Measurements from ENCODE around the gene ZNF106.

ZNF106 gene

GRCh38 chr15:42490671-42491538 is at the start of gene ZNF106:
Gene ZNF106 (minus strand): TSS chr15:42491141. CDS start chr15:42472289, 18,852 bp downstream.
- DNase-seq (ENCODE audit: low read depth in 2 of 2), result peak; percentile 73 to 80

DNA sequence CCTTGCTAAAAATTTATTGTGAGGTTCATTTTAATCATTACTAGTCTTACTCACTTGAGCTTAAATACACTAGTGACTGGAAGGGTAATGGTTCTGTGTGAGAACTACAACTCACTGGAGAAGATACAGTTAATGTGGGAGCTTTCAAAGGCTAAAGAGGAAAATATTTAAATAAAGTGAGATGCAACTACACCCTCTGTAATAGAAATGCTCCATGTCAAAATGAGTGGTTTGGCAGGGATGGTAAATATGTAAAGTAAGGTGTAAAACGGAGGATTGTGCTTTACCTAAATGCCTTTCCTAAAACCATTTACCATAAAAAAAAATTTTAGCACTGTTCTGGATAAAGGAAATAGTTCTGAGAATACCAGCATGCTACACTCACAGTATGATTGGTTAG is 42.3 kb upstream of the ZNF106 start:
- DNase-seq (ENCODE audit: low read depth in 2 of 2), result no peak

GRCh38 chr15:42528970-42529369 is 38.0 kb upstream of the ZNF106 start:
- no peak for DNase-seq (ENCODE audit: low read depth in 2 of 2)

DNA sequence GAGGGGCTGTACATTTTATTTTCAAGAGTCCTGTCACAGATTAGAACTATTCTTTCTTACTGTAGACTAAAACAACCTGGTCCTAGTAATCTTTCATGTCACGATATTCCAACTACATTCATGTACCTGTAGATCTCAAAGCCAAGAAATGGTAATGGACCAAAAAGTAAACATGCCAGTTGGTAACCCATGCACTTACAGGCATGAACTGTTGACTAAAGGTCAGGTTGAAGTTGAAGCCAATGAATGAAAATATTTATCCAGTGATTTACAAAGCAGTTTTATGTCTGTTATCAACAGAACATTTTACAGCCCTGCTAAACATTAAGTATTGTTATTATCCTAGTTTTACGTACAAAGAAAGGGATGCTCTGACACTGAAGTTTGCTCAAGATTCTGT is 32.4 kb upstream of the ZNF106 start:
- DNase-seq (ENCODE audit: low read depth in 2 of 2), result no peak

DNA sequence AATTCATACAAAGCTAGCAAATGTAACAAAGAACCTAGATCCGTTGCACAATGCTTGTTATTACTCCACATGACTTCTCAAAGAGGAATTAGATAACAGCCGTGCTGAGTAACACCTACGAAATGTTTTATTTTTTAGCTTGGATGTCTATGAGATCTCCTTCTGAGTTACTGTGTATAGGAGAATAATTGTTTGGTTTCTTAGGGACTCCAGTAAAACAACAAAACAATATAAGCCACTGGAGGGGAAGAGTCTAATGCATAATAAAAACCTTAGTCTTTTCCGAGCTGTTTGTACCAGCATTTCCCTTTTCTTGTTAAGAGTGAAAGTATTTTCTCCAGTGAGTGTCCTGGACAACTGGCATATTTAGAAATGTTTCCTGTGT is 20.1 kb upstream of the ZNF106 start:
- no peak for DNase-seq (ENCODE audit: low read depth in 2 of 2)

- no peak for DNase-seq (ENCODE audit: low read depth in 2 of 2)
These were observed 19.5 kb upstream of the ZNF106 start for GRCh38 chr15:42510258-42511006.

- no peak for DNase-seq (ENCODE audit: low read depth in 2 of 2)
These were observed 17.3 kb upstream of the ZNF106 start for GRCh38 chr15:42508263-42508690.

- DNase-seq (ENCODE audit: low read depth in 2 of 2), result no peak
These were observed 16.6 kb upstream of the ZNF106 start for GRCh38 chr15:42507514-42507913.

DNA sequence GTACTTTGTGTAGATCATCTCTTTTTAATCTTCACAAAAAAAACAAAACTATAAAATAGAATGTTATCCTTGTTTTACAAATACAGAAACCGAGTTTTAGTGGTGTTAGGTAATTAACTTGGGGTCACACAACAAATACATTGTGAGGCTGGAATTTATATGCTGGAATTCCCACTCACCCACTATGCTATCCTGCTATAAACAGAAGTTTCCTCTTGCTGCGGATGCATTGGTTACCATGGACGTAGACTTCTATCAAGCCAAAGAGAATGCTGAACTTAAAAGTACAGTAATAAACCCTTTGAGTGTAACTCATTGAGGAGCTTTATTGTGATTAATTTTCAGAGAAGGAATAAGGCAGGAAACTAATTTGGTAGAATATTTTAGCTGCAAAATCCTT is 13.7 kb upstream of the ZNF106 start:
- no peak for DNase-seq (ENCODE audit: low read depth in 2 of 2)

- no peak for DNase-seq (ENCODE audit: low read depth in 2 of 2)
These were observed 12.9 kb upstream of the ZNF106 start for GRCh38 chr15:42503825-42504224.

DNA sequence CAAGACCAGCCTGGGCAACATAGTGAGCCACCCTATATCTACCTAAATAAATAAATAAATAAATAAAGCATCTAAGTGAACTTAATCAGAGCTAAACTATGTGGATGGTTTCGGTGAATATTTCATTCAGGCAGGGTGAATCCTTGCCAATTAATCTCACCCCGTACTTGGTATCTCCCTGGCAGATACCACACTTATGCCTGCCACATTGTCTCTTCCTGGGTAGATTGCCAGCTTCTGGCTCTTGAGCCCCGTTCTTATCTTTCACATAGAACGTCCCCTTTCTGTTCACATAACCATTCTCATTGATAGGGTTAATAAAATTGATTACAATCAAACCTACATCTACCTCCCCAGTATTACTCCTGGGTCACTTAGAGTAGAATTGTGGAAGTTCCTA is 11.5 kb upstream of the ZNF106 start:
- no peak for DNase-seq (ENCODE audit: low read depth in 2 of 2)

DNA sequence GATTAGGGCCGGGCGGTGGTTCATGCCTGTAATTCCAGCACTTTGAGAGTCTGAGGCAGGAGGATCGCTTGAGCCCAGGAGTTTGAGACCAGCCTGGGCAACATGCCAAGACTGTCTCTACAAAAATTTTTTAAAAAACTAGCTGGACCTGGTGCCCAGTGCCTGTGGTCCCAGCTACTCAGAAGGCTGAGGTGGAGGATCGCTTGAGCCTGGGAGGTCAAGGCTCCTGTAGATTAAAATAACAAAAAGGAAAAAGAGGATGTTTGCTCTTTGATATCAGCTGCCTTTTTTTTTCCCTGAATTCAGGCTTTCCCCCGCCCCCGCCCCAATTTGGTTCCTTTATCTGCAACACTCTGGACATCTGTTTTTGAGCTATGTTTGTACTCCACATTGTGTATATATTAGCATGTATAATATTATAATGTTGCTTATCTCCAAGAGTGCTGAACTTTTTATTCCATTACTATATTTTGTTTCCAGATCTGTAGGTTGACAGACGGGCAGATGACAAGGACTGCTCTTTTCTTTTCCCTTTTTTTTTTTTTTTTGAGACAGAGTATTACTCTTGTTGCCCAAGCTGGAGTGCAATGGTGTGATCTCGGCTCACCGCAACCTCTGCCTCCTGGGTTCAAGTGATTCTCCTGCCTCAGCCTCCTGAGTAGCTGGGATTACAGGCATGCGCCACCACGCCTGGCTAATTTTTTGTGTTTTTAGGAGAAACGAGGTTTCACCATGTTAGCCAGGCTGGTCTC is 9.1 kb upstream of the ZNF106 start:
- no peak for DNase-seq (ENCODE audit: low read depth in 2 of 2)

- DNase-seq (ENCODE audit: low read depth in 2 of 2), result no peak
These were observed 7.5 kb upstream of the ZNF106 start for GRCh38 chr15:42498212-42499068.

- DNase-seq (ENCODE audit: low read depth in 2 of 2), result peak; percentile 57 to 61
These were observed 4.6 kb upstream of the ZNF106 start, which contains the start of gene SNAP23 for GRCh38 chr15:42495361-42496212. Gene SNAP23 (plus strand): TSS chr15:42495634. CDS start chr15:42511847, 16,213 bp downstream.

DNA sequence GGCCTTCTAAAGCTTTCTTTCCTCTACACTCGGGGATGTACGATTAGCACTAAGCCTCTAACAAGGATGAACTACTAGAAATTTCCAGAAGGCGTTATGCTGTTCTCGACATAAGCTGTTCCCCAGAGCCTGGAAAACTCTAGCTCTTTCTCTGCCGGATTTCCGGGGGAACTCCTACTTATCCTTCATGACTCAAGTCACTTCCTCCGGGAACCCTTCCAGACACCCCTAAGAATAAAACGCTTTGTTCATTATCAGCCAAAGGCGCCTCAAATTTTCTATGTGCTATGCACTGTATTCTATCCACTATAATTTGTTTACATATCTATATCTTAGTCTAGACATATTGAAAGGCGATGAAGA is 4.0 kb upstream of the ZNF106 start:
- peak in 1 of 2 donors; percentile 13 for DNase-seq (ENCODE audit: low read depth in 2 of 2)

- no peak for DNase-seq (ENCODE audit: low read depth in 2 of 2)
These were observed 2.7 kb upstream of the ZNF106 start for GRCh38 chr15:42493679-42494078.

GRCh38 chr15:42491539-42492225 is 741 bp upstream of the ZNF106 start:
- DNase-seq (ENCODE audit: low read depth in 2 of 2), result no peak

GRCh38 chr15:42490291-42490670 is 660 bp downstream of the ZNF106 start:
- DNase-seq (ENCODE audit: low read depth in 2 of 2), result no peak

- DNase-seq (ENCODE audit: low read depth in 2 of 2), result no peak
These were observed 7.3 kb downstream of the ZNF106 start for GRCh38 chr15:42483677-42484076.

GRCh38 chr15:42482701-42483100 is 8.2 kb downstream of the ZNF106 start:
- DNase-seq (ENCODE audit: low read depth in 2 of 2), result no peak

Measured in stimulated activated CD8-positive, alpha-beta memory T cell treated with anti-CD3 and anti-CD28 coated beads, Interleukin-15, amount 100 ng/mL, for 4 hours (primary cell).